IMR-90 (cell line): ENCODE data around the gene KRTAP10-3. TPM values are rescaled to one million over a fixed set of nuclear protein-coding genes. Genes with fewer than 3 reads are reported as not detected.

Source experiments
- ATAC-seq: fragments of 200-7000 bp; cut with Tn5 transposase; 2 replicates; pipeline ENCODE4 v1.9.1; 2020; ENCODE audit warnings: low read depth, mild to moderate bottlenecking, moderate library complexity
- BruUV-seq: library from RNA; stranded (reverse); fragments of 400-500 nt; replicated peaks from 2 replicates; lab custom pipeline; 2021; lab: Mats Ljungman, UMichigan
- CTCF ChIA-PET: fragments of 300-600 bp; formaldehyde crosslinking; extraction: SDS; loops from one replicate; lab custom pipeline; 2021; ENCODE audit warnings: antibody characterized with exemption; lab: Yijun Ruan, JAX
- POLR2A ChIA-PET: fragments of 300-600 bp; sonication (Branson Sonifier 250); formaldehyde crosslinking; loops from one replicate; lab custom pipeline; 2022; ENCODE audit warnings: antibody characterized with exemption; ENCODE audit not compliant: unreplicated experiment; lab: Charles Lee
- DNase-seq: peaks from one replicate; pipeline ENCODE4 v3.0.0; 2013
- H2AFZ ChIP-seq: replicated peaks from 2 replicates; pipeline ENCODE3; 2013; ENCODE audit warnings: low read length, mild to moderate bottlenecking; ENCODE audit not compliant: poor library complexity
- H2AK5ac ChIP-seq: 2 replicates; pipeline ENCODE4 v1.6.1; 2013; ENCODE audit warnings: low read depth, low read length, inconsistent platforms
- H2AK9ac ChIP-seq: replicated peaks from 2 replicates; pipeline ENCODE3; 2013; ENCODE audit warnings: mild to moderate bottlenecking, low read depth, low read length, moderate library complexity; ENCODE audit not compliant: poor library complexity
- H2BK120ac ChIP-seq: 2 replicates; pipeline ENCODE4 v1.6.1; 2013; ENCODE audit warnings: low read depth, low read length, inconsistent platforms
- H2BK15ac ChIP-seq: 3 replicates; pipeline ENCODE4 v1.6.1; 2013; ENCODE audit warnings: low read depth, low read length, inconsistent platforms
- H2BK20ac ChIP-seq: 2 replicates; pipeline ENCODE4 v1.6.1; 2013; ENCODE audit warnings: low read depth, mild to moderate bottlenecking, inconsistent platforms, low read length, moderate library complexity
- H2BK5ac ChIP-seq: 2 replicates; pipeline ENCODE4 v1.6.1; 2013; ENCODE audit warnings: mild to moderate bottlenecking, low read depth, low read length, inconsistent platforms; ENCODE audit not compliant: poor library complexity, severe bottlenecking
- H3K14ac ChIP-seq: replicated peaks from 2 replicates; pipeline ENCODE4 v1.6.1; 2013; ENCODE audit warnings: low read depth, low read length, inconsistent platforms
- H3K18ac ChIP-seq: 2 replicates; pipeline ENCODE4 v1.6.1; 2013; ENCODE audit warnings: low read depth, low read length, control low read depth
- H3K23ac ChIP-seq: 2 replicates; pipeline ENCODE4 v1.6.1; 2013; ENCODE audit warnings: low read depth, low read length, inconsistent platforms
- H3K27ac ChIP-seq: 2 replicates; pipeline ENCODE4 v1.5.1; 2013; ENCODE audit warnings: mild to moderate bottlenecking, control low read depth, low read length; ENCODE audit not compliant: insufficient read depth
- H3K27me3 ChIP-seq: 2 replicates; pipeline ENCODE4 v1.6.1; 2013; ENCODE audit warnings: low read length; ENCODE audit not compliant: control insufficient read depth, insufficient read depth
- H3K36me3 ChIP-seq: 2 replicates; pipeline ENCODE4 v1.6.1; 2013; ENCODE audit warnings: low read length, mixed read lengths; ENCODE audit not compliant: control insufficient read depth, insufficient read depth
- H3K4ac ChIP-seq: 2 replicates; pipeline ENCODE4 v1.6.1; 2013; ENCODE audit warnings: low read depth, low read length, inconsistent platforms
- H3K4me1 ChIP-seq: 2 replicates; pipeline ENCODE4 v1.6.1; 2013; ENCODE audit warnings: low read length, mixed read lengths; ENCODE audit not compliant: control insufficient read depth, insufficient read depth
- H3K4me2 ChIP-seq: 2 replicates; pipeline ENCODE4 v1.6.1; 2013; ENCODE audit warnings: low read depth, mild to moderate bottlenecking, control low read depth, low read length, moderate library complexity
- H3K4me3 ChIP-seq: 2 replicates; pipeline ENCODE4 v1.5.1; 2013; ENCODE audit warnings: low read depth, mild to moderate bottlenecking, control low read depth, low read length, moderate library complexity; ENCODE audit not compliant: insufficient read depth
- H3K56ac ChIP-seq: 2 replicates; pipeline ENCODE4 v1.6.1; 2013; ENCODE audit warnings: low read length, inconsistent platforms; ENCODE audit not compliant: insufficient read depth; ENCODE audit errors: extremely low read depth
- H3K79me1 ChIP-seq, 2 experiments: 2 replicates each; pipeline ENCODE4 v1.6.1; 2013; ENCODE audit warnings: low read length in 2 of 2, inconsistent platforms in 1 of 2, low read depth in 1 of 2
- H3K9ac ChIP-seq: 2 replicates; pipeline ENCODE4 v1.6.1; 2013; ENCODE audit warnings: low read depth, low read length, control low read depth
- H3K9me1 ChIP-seq: 2 replicates; pipeline ENCODE4 v1.6.1; 2013; ENCODE audit warnings: low read length, inconsistent platforms; ENCODE audit not compliant: insufficient read depth
- H3K9me3 ChIP-seq: 2 replicates; pipeline ENCODE4 v1.6.1; 2013; ENCODE audit warnings: low read length; ENCODE audit not compliant: control insufficient read depth, insufficient read depth
- H4K20me1 ChIP-seq: 2 replicates; pipeline ENCODE4 v1.6.1; 2013; ENCODE audit warnings: low read length, inconsistent platforms; ENCODE audit not compliant: insufficient read depth
- H4K5ac ChIP-seq: 2 replicates; pipeline ENCODE4 v1.6.1; 2013; ENCODE audit warnings: mild to moderate bottlenecking, low read depth, low read length, control low read depth
- H4K8ac ChIP-seq, 2 experiments: 2 replicates each; pipeline ENCODE4 v1.6.1; 2013; ENCODE audit warnings: low read depth in 2 of 2, low read length in 2 of 2, control low read depth in 1 of 2, inconsistent platforms in 1 of 2
- H4K91ac ChIP-seq: 2 replicates; pipeline ENCODE4 v1.6.1; 2013; ENCODE audit warnings: low read depth, low read length, inconsistent platforms; ENCODE audit not compliant: insufficient read depth
- BHLHE40 ChIP-seq: fragments of 150-350 bp; IDR thresholded peaks from 2 replicates; pipeline ENCODE4 v1.6.1; 2016; ENCODE audit warnings: mild to moderate bottlenecking, low read depth, low read length
- CEBPB ChIP-seq: IDR thresholded peaks from 2 replicates; pipeline ENCODE4 v1.6.1; 2012; ENCODE audit warnings: low read depth, low read length, improper control_type of control experiment
- CHD1 ChIP-seq: IDR thresholded peaks from 2 replicates; pipeline ENCODE4 v1.6.1; 2012; ENCODE audit warnings: low read depth, low read length, improper control_type of control experiment
- CTCF ChIP-seq: conservative IDR thresholded peaks from 2 replicates; pipeline ENCODE4 v1.5.1; 2012; ENCODE audit warnings: mild to moderate bottlenecking, low read depth, low read length, improper control_type of control experiment
- FOS ChIP-seq: fragments of 150-350 bp; IDR thresholded peaks from 2 replicates; pipeline ENCODE4 v1.6.1; 2016; ENCODE audit warnings: low read depth, low read length
- MAFK ChIP-seq: IDR thresholded peaks from 2 replicates; pipeline ENCODE4 v1.6.1; 2012; ENCODE audit warnings: low read depth, low read length, improper control_type of control experiment
- MAZ ChIP-seq: IDR thresholded peaks from 2 replicates; pipeline ENCODE4 v1.6.1; 2012; ENCODE audit warnings: low read depth, mild to moderate bottlenecking, low read length, improper control_type of control experiment, moderate library complexity, borderline replicate concordance
- POLR2A ChIP-seq: IDR thresholded peaks from 2 replicates; pipeline ENCODE4 v1.6.1; 2012; ENCODE audit warnings: mild to moderate bottlenecking, low read depth, low read length
- RAD21 ChIP-seq: IDR thresholded peaks from 2 replicates; pipeline ENCODE4 v1.6.1; 2012; ENCODE audit warnings: low read length, improper control_type of control experiment
- RCOR1 ChIP-seq: IDR thresholded peaks from 2 replicates; pipeline ENCODE4 v1.6.1; 2012; ENCODE audit warnings: mild to moderate bottlenecking, low read length, improper control_type of control experiment; ENCODE audit not compliant: insufficient replicate concordance
- RFX5 ChIP-seq: IDR thresholded peaks from 2 replicates; pipeline ENCODE4 v1.8.0; 2012; ENCODE audit warnings: low read depth, mild to moderate bottlenecking, low read length, moderate library complexity
- WGBS, 2 experiments: methylation state at CpG; one replicate each; pipeline versions ENCODE4 v1.1.5 to v1.1.7; 2013; ENCODE audit warnings: missing lambda C conversion rate in 2 of 2; ENCODE audit not compliant: insufficient read length in 1 of 2; ENCODE audit errors: extremely low coverage in 2 of 2; 5-methylcytosine and 5-hydroxymethylcytosine counted together
- dilution Hi-C: fragments of 300-500 bp; cut with HindIII; formaldehyde crosslinking; loops from one replicate; pipeline ENCODE4 v1.14.3; 2018; ENCODE audit warnings: low sequenced_read_pairs; ENCODE audit not compliant: unreplicated experiment
- in situ Hi-C: fragments of 300-500 bp; cut with MboI; formaldehyde crosslinking; loops from 3 replicates; pipeline ENCODE4 v1.14.3; 2019; ENCODE audit warnings: low sequenced_read_pairs, inconsistent platforms, mixed read lengths
- intact Hi-C: fragments of 100-400 bp; cut with micrococcal nuclease; formaldehyde crosslinking; loops from 2 replicates; pipeline ENCODE4 v1.10.0; 2022
- polyA plus RNA-seq, 3 experiments: library from polyadenylated mRNA; depleted of rRNA; stranded (reverse); fragments of >200 nt; gene quantifications; 2 replicates each; pipeline ENCODE4 v1.2.3, GENCODE V29; 2012; ENCODE audit warnings: low replicate concordance in 1 of 3
- total RNA-seq: library from RNA; depleted of rRNA; stranded (reverse); fragments of >200 nt; gene quantifications from 2 replicates; pipeline ENCODE4 v1.2.3, GENCODE V29; 2012
- TF ChIP-seq, protein P1 (sequence below): fragments of 150-350 bp; IDR thresholded peaks from 2 replicates; pipeline ENCODE4 v1.6.1; 2016; ENCODE audit warnings: low read depth, mild to moderate bottlenecking, low read length, moderate library complexity, borderline replicate concordance

The KRTAP10-3 gene
- total and polyA plus RNA-seq, 2 of the 4 experiments (the other 2 are of a cell fraction), result not detected

- TF ChIP-seq MAFK (no peak), RCOR1 (no peak)
Observed at GRCh38 chr21:44537930-44538911, 20.4 kb downstream of the KRTAP10-3 start (continued).

DNA sequence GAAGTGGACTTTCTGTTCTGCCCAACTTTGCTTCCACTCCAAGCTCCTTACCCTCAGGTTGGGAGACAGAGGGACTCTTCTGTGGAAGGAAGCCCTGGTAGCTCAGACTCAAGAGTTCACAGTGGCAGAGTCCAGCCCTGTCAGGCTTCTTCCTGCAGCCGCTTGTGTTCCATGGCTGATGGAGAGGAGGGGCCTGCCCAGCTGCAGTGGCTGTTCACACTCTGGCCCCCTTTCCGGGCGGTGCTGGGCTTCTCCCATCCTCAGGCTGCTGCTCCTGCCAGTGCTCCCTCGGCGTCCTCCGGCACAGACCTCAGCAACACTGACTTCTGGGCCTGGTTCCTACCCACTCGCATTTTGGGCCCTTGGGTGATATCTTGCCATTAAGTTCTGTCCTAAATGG lies 22.6 kb downstream of the KRTAP10-3 start:
- H3K23ac ChIP-seq, result no peak overlapping the region
- H4K91ac ChIP-seq, result no peak overlapping the region
- no peak overlapping the region for H4K5ac ChIP-seq
- no peak overlapping the region for H3K56ac ChIP-seq
- ATAC-seq (no peak), DNase-seq (no peak)
- no peak overlapping the region for H3K4ac ChIP-seq
- H3K9me3 ChIP-seq, result peaks cover 4% of the 10 kb centered on the region; the same call in 1 of the 2 replicates
- H3K4me1 ChIP-seq, result no peaks in the 10 kb centered on the region
- H3K27me3 ChIP-seq, result 0 out of 2 replicates have a peak, but pooled peaks cover 2% of the 10 kb centered on the region
- H3K9me1 ChIP-seq, result no peaks in the 10 kb centered on the region
- no peaks in the 10 kb centered on the region for H3K79me1 ChIP-seq
- WGBS, 2 experiments, result no CpG with 5 or more reads among the region's 7 CpGs
- POLR2A ChIA-PET, result no interaction called here
- H2AK9ac ChIP-seq, result no peak overlapping the region
- BruUV-seq, result no TSS peak
- CTCF ChIA-PET, result no interaction called here
- dilution Hi-C loops, result no loop called here
- no peak overlapping the region for H2BK120ac ChIP-seq
- intact Hi-C loops, result no loop called here
- H2AK5ac ChIP-seq, result no peak overlapping the region
- H2AFZ ChIP-seq, result no peak overlapping the region
- no peak overlapping the region for H3K4me2 ChIP-seq
- H2BK20ac ChIP-seq, result no peak overlapping the region
- no peak overlapping the region for H3K4me3 ChIP-seq
- in situ Hi-C loops, result no loop called here
- no peak overlapping the region for H2BK5ac ChIP-seq
- no peak overlapping the region for H3K9ac ChIP-seq
- no peak overlapping the region for H3K14ac ChIP-seq
- no peak overlapping the region for H4K8ac ChIP-seq
- H3K36me3 ChIP-seq, result no peaks in the 10 kb centered on the region
- no peaks in the 10 kb centered on the region for H4K20me1 ChIP-seq
- no peak overlapping the region for H2BK15ac ChIP-seq
- no peak overlapping the region for H3K27ac ChIP-seq
- H3K18ac ChIP-seq, result no peak overlapping the region
- TF ChIP-seq CEBPB (no peak), FOS (no peak), CHD1 (no peak), CTCF (no peak), RFX5 (no peak), BHLHE40 (no peak), POLR2A (no peak), RCOR1 (no peak), MAFK (no peak), RAD21 (no peak), MAZ (no peak)
- TF ChIP-seq, protein P1, sequence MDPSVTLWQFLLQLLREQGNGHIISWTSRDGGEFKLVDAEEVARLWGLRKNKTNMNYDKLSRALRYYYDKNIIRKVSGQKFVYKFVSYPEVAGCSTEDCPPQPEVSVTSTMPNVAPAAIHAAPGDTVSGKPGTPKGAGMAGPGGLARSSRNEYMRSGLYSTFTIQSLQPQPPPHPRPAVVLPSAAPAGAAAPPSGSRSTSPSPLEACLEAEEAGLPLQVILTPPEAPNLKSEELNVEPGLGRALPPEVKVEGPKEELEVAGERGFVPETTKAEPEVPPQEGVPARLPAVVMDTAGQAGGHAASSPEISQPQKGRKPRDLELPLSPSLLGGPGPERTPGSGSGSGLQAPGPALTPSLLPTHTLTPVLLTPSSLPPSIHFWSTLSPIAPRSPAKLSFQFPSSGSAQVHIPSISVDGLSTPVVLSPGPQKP, result no peak
